GM21529 (cell line): Measurements from ENCODE around the gene HDGFL2.
"Not testable (repeated sequence)": the region's sequence is repeated elsewhere in the genome, so short reads cannot be mapped to it uniquely, and the experiment has no call there.

ENCODE experiments used
- ATAC-seq: cut with Tn5 transposase; IDR thresholded peaks from one replicate; pipeline ENCODE4 v1.9.1; 2021; ENCODE audit not compliant: unreplicated experiment

Gene HDGFL2

GRCh38 chr19:4529924-4530522, 57.9 kb downstream of the HDGFL2 start:
- no peak for ATAC-seq

GRCh38 chr19:4531562-4532165, 59.6 kb downstream of the HDGFL2 start:
- ATAC-seq: no peak

DNA sequence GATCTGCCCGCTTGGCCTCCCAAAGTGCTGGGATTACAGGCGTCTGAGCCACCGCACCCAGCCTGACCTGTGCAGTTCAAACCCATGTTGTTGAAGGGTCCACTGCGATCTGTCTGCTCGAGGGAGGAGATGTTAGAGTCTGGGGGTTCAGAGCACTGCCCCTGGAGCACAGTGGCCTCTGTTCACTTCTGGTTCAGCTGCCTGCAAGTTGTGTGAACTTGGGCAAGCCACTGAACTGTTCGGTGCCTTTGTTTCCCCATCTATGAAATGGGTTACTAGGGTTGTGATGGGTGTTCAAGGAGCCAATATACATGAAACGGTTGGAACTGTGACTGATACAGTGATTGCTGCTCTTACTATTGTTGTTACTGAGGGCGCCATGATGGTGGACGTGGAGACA, 61.2 kb downstream of the HDGFL2 start:
- no peak for ATAC-seq

DNA sequence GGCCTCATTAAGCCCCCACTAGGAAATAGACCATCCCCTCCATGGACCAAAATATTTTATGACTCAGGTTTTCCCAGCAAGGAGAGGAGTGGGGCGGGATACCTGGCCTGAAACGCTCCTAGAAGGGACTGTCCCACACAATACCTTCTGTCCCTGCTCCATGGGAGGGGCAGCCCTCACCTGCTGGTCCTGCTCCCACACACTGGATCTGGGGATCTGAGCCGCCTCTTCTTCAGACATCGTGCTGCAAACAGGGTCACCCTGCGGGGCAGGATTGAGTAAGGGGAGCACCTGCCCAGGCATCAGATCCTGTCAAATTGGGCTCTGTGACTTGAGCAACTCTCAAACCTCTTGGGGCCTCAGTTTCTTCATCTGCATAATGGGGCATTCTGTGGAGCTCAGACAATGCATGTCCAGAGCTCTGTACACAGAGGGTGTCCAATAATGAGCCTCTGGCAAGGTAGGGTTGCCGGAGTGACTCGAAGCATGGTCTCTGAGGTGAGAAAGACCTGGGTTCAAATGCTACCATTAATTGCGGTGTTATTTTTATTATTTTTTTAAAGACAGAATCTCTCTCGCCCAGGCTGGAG, 61.8 kb downstream of the HDGFL2 start:
- ATAC-seq: no peak

- no peak for ATAC-seq
Measured at GRCh38 chr19:4534836-4535658, 63.0 kb downstream of the HDGFL2 start, which contains the start of gene PLIN5. TSS of gene PLIN5 (minus strand) at chr19:4535224. CDS start at chr19:4534074, 1,150 bp downstream.

- no peak for ATAC-seq
Measured at GRCh38 chr19:4536798-4537197, 64.7 kb downstream of the HDGFL2 start.

GRCh38 chr19:4537953-4538600, 66.0 kb downstream of the HDGFL2 start:
- ATAC-seq: no peak

DNA sequence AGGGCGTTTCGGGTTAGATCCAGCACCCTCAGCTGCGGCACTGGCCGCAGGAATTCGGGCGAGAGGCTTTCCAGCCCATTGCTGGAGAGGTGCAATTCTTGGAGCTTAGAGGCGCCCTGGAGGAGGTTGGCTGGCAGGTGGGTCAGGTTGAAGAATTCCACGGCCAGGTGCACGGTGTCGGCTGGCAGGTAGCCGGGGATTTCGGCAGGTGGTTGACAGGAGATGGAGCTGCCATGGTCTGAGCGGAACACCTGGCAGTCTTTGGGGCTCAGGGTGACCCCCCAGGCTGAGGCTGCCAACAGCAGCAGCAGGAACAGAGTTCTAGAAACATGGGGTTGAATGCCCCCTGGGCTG, 66.5 kb downstream of the HDGFL2 start:
- no peak for ATAC-seq

DNA sequence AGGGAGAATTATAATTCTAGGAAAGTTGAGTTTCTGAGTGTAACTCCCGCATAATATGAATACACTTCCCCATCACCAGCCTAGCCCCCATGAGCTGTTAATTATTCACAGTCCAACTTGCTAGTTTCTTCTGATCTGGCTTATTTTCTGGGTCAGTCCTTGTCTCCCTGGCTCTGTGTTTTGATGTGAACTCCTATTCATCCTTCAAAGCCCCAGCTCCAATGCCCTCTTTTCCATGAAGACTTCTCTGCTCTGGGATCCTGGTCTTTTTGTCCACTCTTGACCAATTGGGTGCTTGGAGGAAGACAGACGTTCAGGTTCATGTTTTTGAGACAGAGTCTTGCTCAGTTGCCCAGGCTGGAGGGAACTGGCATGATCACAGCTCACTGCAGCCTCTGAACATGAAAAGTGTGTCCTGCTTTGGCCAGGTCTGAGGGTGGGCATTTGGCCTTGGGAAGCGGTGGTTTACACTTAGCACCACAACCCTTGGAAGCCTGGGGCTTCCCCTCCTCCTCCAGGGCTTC, 67.1 kb downstream of the HDGFL2 start:
- no peak for ATAC-seq

DNA sequence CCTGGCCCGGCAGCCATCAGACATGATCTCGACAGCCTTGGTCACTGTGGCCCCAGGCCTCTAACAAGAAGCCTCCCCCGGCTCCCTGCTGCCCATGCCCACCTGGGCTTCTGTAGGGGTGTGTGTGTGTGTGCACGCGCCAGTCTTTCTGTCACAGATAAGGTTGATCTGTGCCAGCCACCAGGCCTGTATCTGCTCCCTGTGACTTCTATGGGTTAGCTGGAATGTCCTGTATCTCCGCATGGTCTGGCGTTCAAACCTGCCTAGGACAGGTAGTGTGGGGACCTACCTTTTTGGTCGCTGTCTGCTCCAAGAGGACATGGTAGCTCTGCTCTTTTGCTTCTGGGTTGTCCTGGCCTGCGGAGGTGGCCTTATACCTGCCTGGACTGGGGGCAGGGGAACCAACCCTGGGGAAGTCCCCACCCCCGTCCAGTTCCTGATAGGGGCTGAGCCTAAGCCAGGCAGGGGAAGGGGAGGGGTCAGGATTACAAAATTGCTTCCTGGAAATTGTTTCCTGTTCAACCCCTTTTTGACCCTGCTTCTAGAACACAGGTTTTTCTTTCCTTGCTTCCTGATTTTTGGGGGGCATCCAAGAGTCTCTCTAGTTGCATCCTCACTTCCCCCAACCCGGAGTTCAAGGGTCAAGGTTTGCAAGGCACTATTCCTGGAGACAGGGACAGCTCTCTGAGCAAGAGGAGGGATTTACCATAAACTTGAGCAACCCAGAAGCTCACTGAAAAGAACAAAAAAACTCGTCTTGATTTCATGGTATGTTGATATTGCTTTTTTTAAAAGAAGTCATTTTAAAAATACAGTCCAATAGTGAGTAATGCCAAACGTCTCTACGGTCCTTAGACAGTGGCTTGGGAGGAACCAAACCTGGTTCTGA, 67.8 kb downstream of the HDGFL2 start, which contains the start of gene LRG1:
TSS of gene LRG1 (minus strand) at position 344 of the 889 bp plus-strand sequence. CDS start at position 321, 23 bp downstream.
- no peak for ATAC-seq

DNA sequence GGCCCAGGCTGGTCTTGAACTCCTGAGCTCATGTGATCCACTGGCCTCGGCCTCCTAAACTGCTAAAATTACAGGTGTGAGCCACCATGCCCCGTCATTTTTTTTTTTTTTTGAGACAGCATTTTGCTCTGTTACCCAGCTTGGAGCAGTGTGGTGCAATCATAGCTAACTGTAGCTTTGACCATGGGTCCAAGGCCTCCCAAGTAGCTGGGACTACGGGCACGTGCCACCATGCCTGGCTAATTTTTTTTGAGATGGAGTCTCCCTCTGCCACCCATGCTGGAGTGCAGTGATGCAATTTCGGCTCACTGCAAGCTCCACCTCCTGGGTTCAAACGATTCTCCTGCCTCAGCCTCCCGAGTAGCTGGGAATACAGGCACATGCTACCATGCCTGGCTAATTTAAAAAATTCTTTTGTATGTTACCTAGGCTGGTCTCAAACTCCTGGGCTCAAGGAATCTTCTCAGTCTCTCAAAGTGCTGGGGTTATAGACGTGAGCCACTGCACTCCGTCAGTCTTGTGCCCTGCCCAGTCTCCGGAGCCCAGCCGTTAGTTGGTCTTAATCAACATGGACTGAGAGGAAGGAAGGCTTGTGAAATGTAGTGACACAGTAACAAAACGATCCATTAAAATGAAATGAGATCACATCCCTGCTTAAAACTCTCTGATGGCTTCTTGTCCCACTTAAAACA, 69.2 kb downstream of the HDGFL2 start:
- ATAC-seq: no peak

GRCh38 chr19:4541806-4542145, 69.7 kb downstream of the HDGFL2 start:
- not testable (repeated sequence) for ATAC-seq

DNA sequence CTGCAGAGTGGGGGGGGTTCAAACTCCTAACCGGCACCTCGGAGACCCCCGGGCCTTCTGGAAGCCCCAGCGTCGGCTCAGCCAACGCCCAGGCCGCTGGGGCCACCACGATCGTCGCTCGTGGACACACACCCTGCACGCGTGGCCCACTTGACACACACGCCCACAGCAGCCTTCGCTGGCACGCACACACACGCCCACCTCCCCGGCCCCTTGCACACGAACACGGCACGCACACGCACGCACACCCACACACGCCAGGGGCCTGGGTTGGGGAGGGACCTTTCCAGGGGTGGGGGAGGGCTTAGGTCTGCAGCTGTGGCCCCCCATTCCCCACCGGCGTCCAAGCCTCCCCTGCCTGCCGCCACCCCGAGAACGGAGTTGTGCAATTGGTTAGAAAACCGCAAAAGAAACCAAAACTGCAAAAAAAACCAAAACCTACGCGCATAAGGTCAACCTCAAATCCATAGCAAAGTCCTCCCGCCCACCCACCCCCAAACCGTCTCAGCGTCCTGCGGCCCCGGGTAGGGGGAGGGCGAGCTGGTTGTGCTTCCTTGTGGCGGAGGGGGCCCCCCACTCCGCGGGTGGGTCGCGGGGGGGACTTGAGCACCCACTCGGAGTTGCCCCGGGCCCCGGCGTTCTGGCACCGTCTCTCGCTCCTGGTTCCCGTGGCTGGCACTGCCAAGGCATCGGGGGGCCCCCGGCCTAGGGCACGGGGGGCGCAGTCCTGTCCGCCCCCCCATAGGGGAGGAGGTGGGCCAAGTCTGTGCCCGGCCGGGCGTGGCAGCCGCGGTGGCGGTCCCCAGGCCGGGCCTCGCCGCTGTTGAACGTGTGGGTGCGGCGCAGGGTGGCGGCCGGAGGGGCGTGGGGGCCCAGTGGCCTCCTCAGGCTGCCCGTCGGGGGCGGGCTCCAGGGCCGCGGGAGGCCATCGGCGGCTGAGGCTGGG, 71.1 kb downstream of the HDGFL2 start:
- no peak for ATAC-seq

- ATAC-seq: no peak
Measured at GRCh38 chr19:4543842-4544647, 71.9 kb downstream of the HDGFL2 start.

- ATAC-seq: no peak
Measured at GRCh38 chr19:4547303-4548237, 75.5 kb downstream of the HDGFL2 start.

DNA sequence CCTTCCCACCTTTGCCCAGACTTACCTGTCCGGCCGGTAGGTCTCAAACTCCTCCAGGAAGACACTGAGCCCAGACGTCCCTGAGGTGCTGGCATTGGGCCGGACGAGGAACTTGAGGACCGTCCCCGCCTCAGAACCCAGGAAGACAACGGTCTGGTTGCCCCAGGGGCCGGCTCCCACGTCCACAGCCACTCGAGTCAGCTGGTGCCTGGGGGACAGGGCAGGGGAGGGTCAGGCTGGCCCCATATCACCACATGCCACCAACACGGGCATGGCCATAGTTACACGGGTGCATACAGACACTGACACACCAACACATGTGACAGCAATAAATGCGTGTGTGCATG, 76.1 kb downstream of the HDGFL2 start:
- no peak for ATAC-seq

GRCh38 chr19:4550018-4550417, 77.9 kb downstream of the HDGFL2 start:
- no peak for ATAC-seq
